HEK293 (cell line): ENCODE measurements around the gene UBE2E1.

Experiments used
- ATF2 ChIP-seq: fragments of 450-650 bp; formaldehyde crosslinking; IDR thresholded peaks from 2 replicates; pipeline ENCODE4 v1.5.1; 2016; ENCODE audit warnings: missing biosample characterization, missing genetic modification characterization, low read depth
- CTCF ChIP-seq: fragments of 450-650 bp; formaldehyde crosslinking; IDR thresholded peaks from 2 replicates; pipeline ENCODE4 v1.5.1; 2016; ENCODE audit warnings: missing biosample characterization, missing genetic modification characterization
- TRIM28 ChIP-seq: IDR thresholded peaks from 2 replicates; pipeline ENCODE4 v1.6.1; 2011; ENCODE audit warnings: low read length, control low read depth, borderline replicate concordance
- ZNF121 ChIP-seq: fragments of 450-650 bp; formaldehyde crosslinking; IDR thresholded peaks from 2 replicates; pipeline ENCODE4 v1.5.1; 2016; ENCODE audit warnings: missing biosample characterization, missing genetic modification characterization
- ZNF174 ChIP-seq: fragments of 450-650 bp; formaldehyde crosslinking; IDR thresholded peaks from 2 replicates; pipeline ENCODE4 v1.5.0; 2017; ENCODE audit warnings: missing biosample characterization, mild to moderate bottlenecking, missing genetic modification characterization
- ZNF449 ChIP-seq: fragments of 450-650 bp; formaldehyde crosslinking; IDR thresholded peaks from 2 replicates; pipeline ENCODE4 v1.5.1; 2017; ENCODE audit warnings: missing biosample characterization, mild to moderate bottlenecking, missing genetic modification characterization, moderate library complexity
- ZNF629 ChIP-seq: fragments of 450-650 bp; formaldehyde crosslinking; IDR thresholded peaks from 2 replicates; pipeline ENCODE4 v1.5.1; 2017; ENCODE audit warnings: missing biosample characterization, missing genetic modification characterization

GRCh38 chr3:23815879-23816278, 10.1 kb downstream of the UBE2E1 start:
- TF ChIP-seq CTCF (tag by site-specific recombination) = no peak
- no peak for TF ChIP-seq ZNF174
- no peak for TF ChIP-seq ZNF449 (tag by site-specific recombination)
- no peak for TF ChIP-seq ZNF629 (tag by site-specific recombination)
- TF ChIP-seq ATF2 (tag by site-specific recombination) = no peak
- no peak for TF ChIP-seq TRIM28
- TF ChIP-seq ZNF121 (tag by site-specific recombination) = no peak
